Measurements from ENCODE around the gene CCNI2.

The CCNI2 gene

DNA sequence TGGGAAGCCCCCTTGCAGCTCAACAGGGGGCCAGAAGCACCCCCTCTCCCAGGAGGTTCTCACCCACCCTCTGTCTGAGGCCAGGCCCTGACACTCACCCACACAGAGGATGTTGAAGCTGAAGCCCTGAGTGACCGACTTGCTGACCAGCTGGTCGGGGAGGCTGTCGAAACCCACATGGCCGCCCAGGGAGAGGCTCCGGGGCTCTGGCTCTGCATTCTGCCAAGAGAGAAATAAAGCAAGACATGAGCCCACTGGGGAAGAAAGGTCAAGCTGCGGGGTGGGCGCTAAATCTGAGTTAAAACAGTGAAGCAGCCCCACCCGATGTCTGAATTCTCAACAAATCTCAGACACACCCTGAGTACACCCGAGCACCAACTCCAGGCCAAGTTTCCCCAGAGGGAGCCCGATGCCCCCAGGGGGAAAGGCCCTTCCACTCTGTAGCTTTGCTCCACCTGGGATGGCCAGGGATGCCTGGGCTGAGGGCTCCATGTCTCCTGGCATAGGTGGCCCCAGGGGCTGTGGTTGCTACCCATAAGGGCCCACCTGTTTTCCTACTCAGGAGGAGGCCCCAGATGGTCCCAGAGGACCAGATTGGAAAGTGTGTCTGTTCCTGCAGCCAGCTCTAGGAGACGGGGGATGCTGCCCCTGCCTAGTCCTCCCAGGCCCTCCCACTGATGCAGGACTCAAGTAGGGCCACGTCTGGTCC is 18.2 kb downstream of the CCNI2 start:
- no peak for DNase-seq (ENCODE audit: low read depth)

DNA sequence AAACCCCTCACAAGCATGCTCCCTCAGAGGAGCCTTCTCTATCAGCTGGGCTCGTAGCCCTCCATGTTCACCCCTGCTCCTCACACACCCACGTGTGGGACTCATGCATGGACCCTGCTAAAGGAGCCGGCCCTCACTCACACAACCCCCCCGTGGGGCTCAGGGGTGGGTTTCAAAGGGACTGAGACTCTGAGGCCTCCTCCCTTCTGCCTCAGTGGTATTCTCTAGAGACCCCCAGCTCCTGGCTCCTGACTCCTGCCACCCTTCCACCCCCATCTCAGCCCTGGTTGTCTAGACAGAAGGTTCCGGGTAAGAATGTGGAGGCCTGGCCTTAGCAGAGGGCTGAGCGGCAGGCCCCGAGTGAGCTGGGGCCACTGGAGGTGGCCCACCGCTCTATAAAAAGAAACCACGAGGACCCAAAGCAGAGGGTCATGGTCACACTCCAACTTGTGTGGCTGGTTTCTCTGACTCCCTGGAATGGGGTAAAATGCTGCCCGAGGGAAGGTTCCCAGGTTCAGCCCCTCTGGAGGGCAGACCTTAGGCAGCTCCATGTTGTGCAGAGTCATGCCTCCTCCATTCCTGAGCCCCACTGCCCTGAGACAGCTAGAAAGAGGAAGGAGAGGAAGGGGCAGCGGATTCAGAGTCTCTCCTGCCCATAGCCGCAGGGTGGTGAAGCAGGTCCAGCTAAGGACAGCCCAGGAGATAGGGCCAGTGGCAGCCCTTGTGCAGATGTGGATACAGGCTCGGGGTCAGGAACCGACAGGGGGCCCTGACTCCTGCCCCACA is 19.0 kb downstream of the CCNI2 start:
- no peak for DNase-seq (ENCODE audit: low read depth)

DNA sequence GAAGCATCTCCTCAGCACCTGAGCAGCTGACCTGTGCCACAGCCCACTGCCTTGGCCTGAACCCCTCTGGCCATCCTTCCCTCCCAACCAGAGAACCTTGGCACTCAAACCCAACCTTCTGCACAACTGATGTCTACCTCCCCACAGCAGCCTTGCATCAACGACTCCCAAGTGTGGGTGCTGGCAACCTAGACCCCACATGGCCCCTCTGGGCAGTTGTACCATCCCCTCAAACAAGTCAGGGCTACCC is 19.5 kb downstream of the CCNI2 start:
- no peak for DNase-seq (ENCODE audit: low read depth)

- DNase-seq (ENCODE audit: low read depth), result no peak
Observed at GRCh38 chr5:132767150-132767549, 19.9 kb downstream of the CCNI2 start.

GRCh38 chr5:132768485-132768868 is 21.3 kb downstream of the CCNI2 start:
- DNase-seq (ENCODE audit: low read depth), result no peak

- DNase-seq (ENCODE audit: low read depth), result no peak
Observed at GRCh38 chr5:132770476-132771159, 23.4 kb downstream of the CCNI2 start.

GRCh38 chr5:132771503-132771998 is 24.3 kb downstream of the CCNI2 start:
- DNase-seq (ENCODE audit: low read depth), result no peak

DNA sequence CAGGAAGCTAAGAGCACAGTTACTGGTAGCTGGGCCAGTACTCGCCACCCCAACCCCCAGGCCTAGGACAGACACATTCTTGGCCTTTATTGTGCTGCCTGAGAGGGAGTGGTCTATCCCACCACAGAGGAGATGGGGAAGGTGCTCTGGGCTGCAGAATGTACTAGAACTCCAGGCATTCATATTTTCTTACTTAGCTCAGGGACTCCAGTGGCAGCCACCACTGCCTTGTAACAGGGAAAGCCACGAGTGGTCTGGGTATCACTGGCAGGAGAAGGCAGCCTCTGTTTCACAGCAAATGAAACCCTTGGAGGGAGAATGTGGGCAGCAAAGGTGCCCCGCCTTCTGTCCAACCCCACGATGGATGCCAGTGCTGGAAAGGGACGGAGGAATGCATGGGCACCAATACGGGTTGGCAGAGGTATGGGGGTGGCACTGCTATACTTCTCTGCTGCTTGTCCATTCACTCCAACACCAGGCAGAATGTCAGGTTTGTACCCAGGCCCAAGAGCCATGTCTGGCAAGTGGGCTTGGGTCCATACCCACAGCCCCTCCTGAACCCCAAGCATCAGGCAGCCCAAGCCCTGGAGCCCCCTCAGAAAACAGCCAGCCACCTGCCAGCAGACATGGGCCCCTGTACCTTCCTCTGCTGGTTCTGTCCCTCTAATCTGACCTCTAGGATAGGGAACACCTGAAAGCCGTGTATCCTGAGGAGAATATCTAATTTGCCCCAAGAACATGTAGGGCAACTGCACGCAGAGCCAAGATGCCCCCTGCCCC is 25.3 kb downstream of the CCNI2 start:
- no peak for DNase-seq (ENCODE audit: low read depth)

GRCh38 chr5:132773114-132773513 is 25.9 kb downstream of the CCNI2 start:
- DNase-seq (ENCODE audit: low read depth), result no peak

DNA sequence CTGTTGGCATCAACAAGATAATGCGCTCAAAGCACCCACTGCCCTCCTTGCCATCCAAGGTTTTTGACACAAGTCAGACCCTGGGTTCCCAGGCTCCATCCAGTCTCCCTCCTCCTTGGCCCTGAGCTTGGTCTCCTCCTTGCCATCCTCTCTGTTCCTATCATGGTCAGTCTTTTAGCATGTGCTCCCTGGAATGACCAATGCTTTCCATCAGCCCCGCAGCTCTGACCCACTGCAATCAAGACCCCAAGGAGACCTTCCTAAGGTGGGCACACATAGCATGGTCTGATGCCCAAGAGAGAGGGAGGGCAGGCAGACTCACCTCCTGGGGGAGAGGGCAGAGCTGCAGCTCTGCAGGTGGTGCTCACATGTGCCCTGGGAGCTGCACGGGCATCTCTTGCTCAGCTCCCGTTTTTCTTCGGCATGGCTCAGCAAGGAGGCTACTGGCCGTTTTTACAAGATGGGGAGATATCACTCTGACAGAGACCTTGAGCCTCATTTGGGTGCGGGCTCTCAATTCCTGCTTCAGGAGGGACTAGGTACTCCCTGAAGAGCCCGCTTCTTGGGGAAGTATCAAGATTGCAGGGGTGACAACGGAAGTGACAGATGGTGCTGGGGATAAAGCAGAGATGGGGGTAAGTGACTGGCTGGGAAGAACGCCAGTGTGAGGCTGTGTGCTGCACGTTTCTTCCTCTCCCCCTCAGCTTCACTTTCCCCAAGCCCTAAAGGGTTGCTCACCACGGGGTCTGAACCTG is 26.6 kb downstream of the CCNI2 start:
- no peak for DNase-seq (ENCODE audit: low read depth)

DNA sequence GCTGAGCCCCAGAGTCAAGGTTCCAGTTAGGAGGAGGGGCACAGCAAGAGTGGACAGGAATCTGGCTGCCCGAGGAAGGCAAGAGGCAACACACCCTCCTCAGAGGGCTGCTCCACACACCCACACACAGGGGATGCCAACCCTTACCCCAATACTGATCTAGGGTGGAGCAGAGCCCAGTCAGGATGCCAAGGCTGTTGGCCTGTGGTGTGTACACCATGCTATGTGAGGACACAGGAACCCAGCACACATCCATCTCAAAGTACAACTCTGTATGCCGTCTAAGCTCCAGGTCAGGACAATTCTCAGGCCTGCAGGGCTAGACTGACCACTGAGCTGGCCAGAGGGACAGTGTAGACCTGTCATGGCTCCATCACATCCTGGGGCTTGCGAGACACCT is 27.2 kb downstream of the CCNI2 start:
- DNase-seq (ENCODE audit: low read depth), result no peak

DNA sequence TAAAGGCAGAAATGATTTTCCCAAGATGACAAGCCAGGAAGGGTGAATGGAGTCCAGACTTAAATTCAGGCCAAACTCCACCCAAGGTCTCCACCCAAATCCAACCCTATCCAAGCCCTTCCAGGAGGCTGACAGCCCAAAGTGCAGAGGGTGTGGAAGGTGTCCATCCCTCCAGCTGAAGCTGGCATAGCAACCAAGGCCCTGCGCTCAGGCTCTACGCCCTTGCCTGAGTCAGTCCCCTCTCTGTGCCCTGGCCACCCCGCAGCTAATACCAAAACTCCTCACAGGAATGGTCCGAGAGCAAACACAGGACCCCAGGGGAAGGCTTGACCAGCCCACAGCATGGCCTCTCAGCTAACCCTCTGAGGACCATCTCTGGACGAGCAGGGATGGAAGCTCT is 27.7 kb downstream of the CCNI2 start:
- DNase-seq (ENCODE audit: low read depth), result no peak

GRCh38 chr5:132775476-132775961 is 28.3 kb downstream of the CCNI2 start:
- no peak for DNase-seq (ENCODE audit: low read depth)

GRCh38 chr5:132776131-132776937 is 29.1 kb downstream of the CCNI2 start:
- no peak for DNase-seq (ENCODE audit: low read depth)

DNA sequence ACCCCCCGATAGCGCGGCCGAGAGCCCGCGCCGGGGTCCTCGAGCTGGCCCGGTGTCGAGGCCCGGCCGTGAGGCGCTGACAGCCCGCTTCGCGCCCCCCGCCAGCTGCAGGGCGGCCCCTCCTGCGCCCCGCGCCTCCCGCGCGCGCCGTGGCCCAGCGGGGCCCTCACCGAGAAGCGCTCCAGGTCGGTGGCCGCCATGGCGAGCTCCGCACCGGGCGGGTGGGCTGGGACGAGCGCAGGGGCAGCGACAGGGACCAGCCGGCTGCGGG is 29.6 kb downstream of the CCNI2 start:
- no peak for DNase-seq (ENCODE audit: low read depth)

- no peak for DNase-seq (ENCODE audit: low read depth)
Observed at GRCh38 chr5:132777209-132778069, 30.2 kb downstream of the CCNI2 start, which contains the start of gene SEPTIN8. Gene SEPTIN8, minus strand, starts transcription at chr5:132777239. Its CDS starts 102 bp downstream, at chr5:132777137.

GRCh38 chr5:132778129-132778528 is 30.9 kb downstream of the CCNI2 start:
- DNase-seq (ENCODE audit: low read depth), result no peak

DNA sequence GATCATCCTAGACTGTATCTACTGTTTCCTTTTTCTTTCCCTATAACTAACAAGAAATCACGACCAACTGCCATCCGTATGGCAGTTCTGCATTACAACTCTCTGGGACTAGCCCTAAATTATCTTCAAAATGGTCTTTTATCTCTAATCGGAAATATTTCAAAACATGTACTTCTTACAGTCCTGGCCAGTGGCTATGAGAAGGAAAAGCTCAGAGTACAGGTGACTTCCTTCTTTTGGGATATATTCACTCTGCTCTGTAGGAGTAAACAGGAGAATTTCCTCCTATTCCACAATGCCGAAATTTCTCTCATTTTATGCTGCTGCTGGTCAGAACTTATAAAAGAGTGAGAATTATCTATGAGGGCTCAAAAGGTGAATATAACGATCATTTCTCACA is 31.6 kb downstream of the CCNI2 start:
- no peak for DNase-seq (ENCODE audit: low read depth)

DNA sequence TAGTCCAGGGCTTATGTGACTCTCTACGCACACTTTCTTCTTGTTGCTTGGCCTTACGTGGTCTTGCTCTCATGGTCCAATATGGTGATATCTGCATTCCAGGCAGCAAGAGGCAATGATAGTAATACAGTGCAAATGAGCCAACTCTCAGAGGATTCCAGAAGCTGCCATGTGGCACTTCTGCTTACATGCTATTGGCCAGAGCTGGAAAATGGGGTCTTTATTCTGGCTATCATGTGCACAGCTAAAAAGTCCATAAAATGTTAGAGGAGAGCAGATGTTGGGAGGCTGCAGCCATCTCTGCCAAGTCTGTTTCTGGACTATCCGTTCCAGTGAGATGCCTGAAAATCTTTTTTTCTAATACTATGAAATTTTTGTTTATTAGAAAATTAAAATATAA is 32.7 kb downstream of the CCNI2 start:
- no peak for DNase-seq (ENCODE audit: low read depth)

DNA sequence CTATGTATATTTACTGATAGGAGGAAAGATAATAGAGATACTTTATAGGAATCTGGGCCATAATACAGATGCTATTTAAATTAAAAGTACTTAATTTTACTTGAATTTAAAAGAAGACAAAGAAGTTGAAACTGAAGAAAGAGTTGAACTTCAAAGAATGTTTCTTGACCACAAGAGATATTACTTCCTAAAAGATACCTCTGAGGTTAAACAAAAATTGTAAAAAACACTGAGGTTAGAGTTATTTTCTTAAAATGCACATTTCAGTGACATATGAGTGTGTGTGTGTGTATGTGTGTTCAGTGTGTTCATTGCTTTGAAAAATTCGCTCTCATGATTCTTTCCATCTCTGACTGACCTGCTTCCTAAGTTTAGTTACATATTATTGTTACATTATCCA is 33.4 kb downstream of the CCNI2 start:
- no peak for DNase-seq (ENCODE audit: low read depth)
